IMR-90 (cell line): ENCODE measurements around the gene DEGS2. TPM values are rescaled to one million over a fixed set of nuclear protein-coding genes. Genes with fewer than 3 reads are reported as not detected.

ENCODE experiments used
- ATAC-seq: fragments of 200-7000 bp; cut with Tn5 transposase; 2 replicates; pipeline ENCODE4 v1.9.1; 2020; ENCODE audit warnings: low read depth, mild to moderate bottlenecking, moderate library complexity
- BruUV-seq: library from RNA; stranded (reverse); fragments of 400-500 nt; replicated peaks from 2 replicates; lab custom pipeline; 2021; lab: Mats Ljungman, UMichigan
- CTCF ChIA-PET: fragments of 300-600 bp; formaldehyde crosslinking; extraction: SDS; loops from one replicate; lab custom pipeline; 2021; ENCODE audit warnings: antibody characterized with exemption; lab: Yijun Ruan, JAX
- POLR2A ChIA-PET: fragments of 300-600 bp; sonication (Branson Sonifier 250); formaldehyde crosslinking; loops from one replicate; lab custom pipeline; 2022; ENCODE audit warnings: antibody characterized with exemption; ENCODE audit not compliant: unreplicated experiment; lab: Charles Lee
- DNase-seq: peaks from one replicate; pipeline ENCODE4 v3.0.0; 2013
- H2AFZ ChIP-seq: replicated peaks from 2 replicates; pipeline ENCODE3; 2013; ENCODE audit warnings: low read length, mild to moderate bottlenecking; ENCODE audit not compliant: poor library complexity
- H2AK5ac ChIP-seq: 2 replicates; pipeline ENCODE4 v1.6.1; 2013; ENCODE audit warnings: low read depth, low read length, inconsistent platforms
- H2AK9ac ChIP-seq: replicated peaks from 2 replicates; pipeline ENCODE3; 2013; ENCODE audit warnings: mild to moderate bottlenecking, low read depth, low read length, moderate library complexity; ENCODE audit not compliant: poor library complexity
- H2BK120ac ChIP-seq: 2 replicates; pipeline ENCODE4 v1.6.1; 2013; ENCODE audit warnings: low read depth, low read length, inconsistent platforms
- H2BK15ac ChIP-seq: 3 replicates; pipeline ENCODE4 v1.6.1; 2013; ENCODE audit warnings: low read depth, low read length, inconsistent platforms
- H2BK20ac ChIP-seq: 2 replicates; pipeline ENCODE4 v1.6.1; 2013; ENCODE audit warnings: low read depth, mild to moderate bottlenecking, inconsistent platforms, low read length, moderate library complexity
- H2BK5ac ChIP-seq: 2 replicates; pipeline ENCODE4 v1.6.1; 2013; ENCODE audit warnings: mild to moderate bottlenecking, low read depth, low read length, inconsistent platforms; ENCODE audit not compliant: poor library complexity, severe bottlenecking
- H3K14ac ChIP-seq: replicated peaks from 2 replicates; pipeline ENCODE4 v1.6.1; 2013; ENCODE audit warnings: low read depth, low read length, inconsistent platforms
- H3K18ac ChIP-seq: 2 replicates; pipeline ENCODE4 v1.6.1; 2013; ENCODE audit warnings: low read depth, low read length, control low read depth
- H3K23ac ChIP-seq: 2 replicates; pipeline ENCODE4 v1.6.1; 2013; ENCODE audit warnings: low read depth, low read length, inconsistent platforms
- H3K27ac ChIP-seq: 2 replicates; pipeline ENCODE4 v1.5.1; 2013; ENCODE audit warnings: mild to moderate bottlenecking, control low read depth, low read length; ENCODE audit not compliant: insufficient read depth
- H3K27me3 ChIP-seq: 2 replicates; pipeline ENCODE4 v1.6.1; 2013; ENCODE audit warnings: low read length; ENCODE audit not compliant: control insufficient read depth, insufficient read depth
- H3K36me3 ChIP-seq: 2 replicates; pipeline ENCODE4 v1.6.1; 2013; ENCODE audit warnings: low read length, mixed read lengths; ENCODE audit not compliant: control insufficient read depth, insufficient read depth
- H3K4ac ChIP-seq: 2 replicates; pipeline ENCODE4 v1.6.1; 2013; ENCODE audit warnings: low read depth, low read length, inconsistent platforms
- H3K4me1 ChIP-seq: 2 replicates; pipeline ENCODE4 v1.6.1; 2013; ENCODE audit warnings: low read length, mixed read lengths; ENCODE audit not compliant: control insufficient read depth, insufficient read depth
- H3K4me2 ChIP-seq: 2 replicates; pipeline ENCODE4 v1.6.1; 2013; ENCODE audit warnings: low read depth, mild to moderate bottlenecking, control low read depth, low read length, moderate library complexity
- H3K4me3 ChIP-seq: 2 replicates; pipeline ENCODE4 v1.5.1; 2013; ENCODE audit warnings: low read depth, mild to moderate bottlenecking, control low read depth, low read length, moderate library complexity; ENCODE audit not compliant: insufficient read depth
- H3K56ac ChIP-seq: 2 replicates; pipeline ENCODE4 v1.6.1; 2013; ENCODE audit warnings: low read length, inconsistent platforms; ENCODE audit not compliant: insufficient read depth; ENCODE audit errors: extremely low read depth
- H3K79me1 ChIP-seq, 2 experiments: 2 replicates each; pipeline ENCODE4 v1.6.1; 2013; ENCODE audit warnings: low read length in 2 of 2, inconsistent platforms in 1 of 2, low read depth in 1 of 2
- H3K9ac ChIP-seq: 2 replicates; pipeline ENCODE4 v1.6.1; 2013; ENCODE audit warnings: low read depth, low read length, control low read depth
- H3K9me1 ChIP-seq: 2 replicates; pipeline ENCODE4 v1.6.1; 2013; ENCODE audit warnings: low read length, inconsistent platforms; ENCODE audit not compliant: insufficient read depth
- H3K9me3 ChIP-seq: 2 replicates; pipeline ENCODE4 v1.6.1; 2013; ENCODE audit warnings: low read length; ENCODE audit not compliant: control insufficient read depth, insufficient read depth
- H4K20me1 ChIP-seq: 2 replicates; pipeline ENCODE4 v1.6.1; 2013; ENCODE audit warnings: low read length, inconsistent platforms; ENCODE audit not compliant: insufficient read depth
- H4K5ac ChIP-seq: 2 replicates; pipeline ENCODE4 v1.6.1; 2013; ENCODE audit warnings: mild to moderate bottlenecking, low read depth, low read length, control low read depth
- H4K8ac ChIP-seq, 2 experiments: 2 replicates each; pipeline ENCODE4 v1.6.1; 2013; ENCODE audit warnings: low read depth in 2 of 2, low read length in 2 of 2, control low read depth in 1 of 2, inconsistent platforms in 1 of 2
- H4K91ac ChIP-seq: 2 replicates; pipeline ENCODE4 v1.6.1; 2013; ENCODE audit warnings: low read depth, low read length, inconsistent platforms; ENCODE audit not compliant: insufficient read depth
- BHLHE40 ChIP-seq: fragments of 150-350 bp; IDR thresholded peaks from 2 replicates; pipeline ENCODE4 v1.6.1; 2016; ENCODE audit warnings: mild to moderate bottlenecking, low read depth, low read length
- CEBPB ChIP-seq: IDR thresholded peaks from 2 replicates; pipeline ENCODE4 v1.6.1; 2012; ENCODE audit warnings: low read depth, low read length, improper control_type of control experiment
- FOS ChIP-seq: fragments of 150-350 bp; IDR thresholded peaks from 2 replicates; pipeline ENCODE4 v1.6.1; 2016; ENCODE audit warnings: low read depth, low read length
- MAFK ChIP-seq: IDR thresholded peaks from 2 replicates; pipeline ENCODE4 v1.6.1; 2012; ENCODE audit warnings: low read depth, low read length, improper control_type of control experiment
- NFE2L2 ChIP-seq: fragments of 150-350 bp; IDR thresholded peaks from 2 replicates; pipeline ENCODE4 v1.6.1; 2016; ENCODE audit warnings: low read depth, mild to moderate bottlenecking, low read length
- POLR2A ChIP-seq: IDR thresholded peaks from 2 replicates; pipeline ENCODE4 v1.6.1; 2012; ENCODE audit warnings: mild to moderate bottlenecking, low read depth, low read length
- RAD21 ChIP-seq: IDR thresholded peaks from 2 replicates; pipeline ENCODE4 v1.6.1; 2012; ENCODE audit warnings: low read length, improper control_type of control experiment
- RFX5 ChIP-seq: IDR thresholded peaks from 2 replicates; pipeline ENCODE4 v1.8.0; 2012; ENCODE audit warnings: low read depth, mild to moderate bottlenecking, low read length, moderate library complexity
- SMC3 ChIP-seq: fragments of 150-350 bp; IDR thresholded peaks from 2 replicates; pipeline ENCODE4 v1.6.1; 2016; ENCODE audit warnings: low read depth, mild to moderate bottlenecking, antibody characterized with exemption, low read length, moderate library complexity
- WGBS, 2 experiments: methylation state at CpG; one replicate each; pipeline versions ENCODE4 v1.1.5 to v1.1.7; 2013; ENCODE audit warnings: missing lambda C conversion rate in 2 of 2; ENCODE audit not compliant: insufficient read length in 1 of 2; ENCODE audit errors: extremely low coverage in 2 of 2; 5-methylcytosine and 5-hydroxymethylcytosine counted together
- dilution Hi-C: fragments of 300-500 bp; cut with HindIII; formaldehyde crosslinking; loops from one replicate; pipeline ENCODE4 v1.14.3; 2018; ENCODE audit warnings: low sequenced_read_pairs; ENCODE audit not compliant: unreplicated experiment
- in situ Hi-C: fragments of 300-500 bp; cut with MboI; formaldehyde crosslinking; loops from 3 replicates; pipeline ENCODE4 v1.14.3; 2019; ENCODE audit warnings: low sequenced_read_pairs, inconsistent platforms, mixed read lengths
- intact Hi-C: fragments of 100-400 bp; cut with micrococcal nuclease; formaldehyde crosslinking; loops from 2 replicates; pipeline ENCODE4 v1.10.0; 2022
- polyA plus RNA-seq, 3 experiments: library from polyadenylated mRNA; depleted of rRNA; stranded (reverse); fragments of >200 nt; gene quantifications; 2 replicates each; pipeline ENCODE4 v1.2.3, GENCODE V29; 2012; ENCODE audit warnings: low replicate concordance in 1 of 3
- total RNA-seq: library from RNA; depleted of rRNA; stranded (reverse); fragments of >200 nt; gene quantifications from 2 replicates; pipeline ENCODE4 v1.2.3, GENCODE V29; 2012
- TF ChIP-seq, protein P1 (sequence below): fragments of 150-350 bp; IDR thresholded peaks from 2 replicates; pipeline ENCODE4 v1.6.1; 2016; ENCODE audit warnings: low read depth, mild to moderate bottlenecking, low read length, moderate library complexity, borderline replicate concordance

Gene DEGS2
- total and polyA plus RNA-seq, 2 of the 4 experiments (the other 2 are of a cell fraction) = not detected

DNA sequence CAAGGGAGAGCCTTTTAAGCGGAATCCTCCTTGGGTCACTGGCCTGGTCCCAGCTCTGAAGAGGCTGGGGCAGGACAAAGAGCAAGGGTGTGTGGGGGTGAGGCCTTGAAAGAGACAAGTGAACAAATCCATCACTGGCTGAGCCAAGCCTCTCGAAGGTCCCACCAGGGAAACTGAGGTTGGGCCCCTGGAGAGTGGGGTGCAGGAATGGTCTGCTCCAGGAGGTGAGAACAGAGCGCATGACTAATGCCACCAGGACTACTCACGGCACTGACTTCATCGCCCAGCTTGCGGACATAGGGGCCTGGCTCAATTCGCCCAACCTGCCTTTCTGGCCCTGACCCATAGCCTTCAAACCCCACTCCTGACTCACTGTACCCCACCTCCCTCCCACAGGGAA lies 19.2 kb upstream of the DEGS2 start:
- Histone ChIP-seq H3K4me3 (no peak overlapping the region), H3K79me1 (no peaks in the 10 kb centered on the region), H3K9me1 (no peaks in the 10 kb centered on the region), H4K91ac (no peak overlapping the region), H2BK15ac (no peak overlapping the region), H3K4ac (no peak overlapping the region), H3K14ac (no peak overlapping the region), H3K4me1 (no peaks in the 10 kb centered on the region), H3K9me3 (no peaks in the 10 kb centered on the region), H3K27ac (no peak overlapping the region), H2BK20ac (no peak overlapping the region), H2AK9ac (no peak overlapping the region), H3K23ac (no peak overlapping the region), H2BK5ac (no peak overlapping the region), H2BK120ac (no peak overlapping the region), H3K18ac (no peak overlapping the region), H4K5ac (no peak overlapping the region), H3K4me2 (no peak overlapping the region), H3K27me3 (peaks cover 19% of the 10 kb centered on the region), H3K9ac (no peak overlapping the region), H4K20me1 (no peaks in the 10 kb centered on the region; the same call in 1 of the 2 replicates), H2AK5ac (no peak overlapping the region), H3K36me3 (no peaks in the 10 kb centered on the region), H2AFZ (peak overlapping the region; percentile 35), H3K56ac (no peak overlapping the region), H4K8ac (no peak overlapping the region)
- ChIA-PET POLR2A (no interaction called here), CTCF (no interaction called here)
- WGBS, 2 experiments = 90% methylated on average over 5 of the region's 7 CpGs; no CpG with 5 or more reads in 1 of the 2 experiments
- no peak for TF ChIP-seq POLR2A
- TF ChIP-seq RFX5 = no peak
- TF ChIP-seq, protein P1, sequence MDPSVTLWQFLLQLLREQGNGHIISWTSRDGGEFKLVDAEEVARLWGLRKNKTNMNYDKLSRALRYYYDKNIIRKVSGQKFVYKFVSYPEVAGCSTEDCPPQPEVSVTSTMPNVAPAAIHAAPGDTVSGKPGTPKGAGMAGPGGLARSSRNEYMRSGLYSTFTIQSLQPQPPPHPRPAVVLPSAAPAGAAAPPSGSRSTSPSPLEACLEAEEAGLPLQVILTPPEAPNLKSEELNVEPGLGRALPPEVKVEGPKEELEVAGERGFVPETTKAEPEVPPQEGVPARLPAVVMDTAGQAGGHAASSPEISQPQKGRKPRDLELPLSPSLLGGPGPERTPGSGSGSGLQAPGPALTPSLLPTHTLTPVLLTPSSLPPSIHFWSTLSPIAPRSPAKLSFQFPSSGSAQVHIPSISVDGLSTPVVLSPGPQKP = no peak
- TF ChIP-seq BHLHE40 = no peak
- no peak for TF ChIP-seq SMC3
- no peak for TF ChIP-seq RAD21
- no peak for TF ChIP-seq NFE2L2
- TF ChIP-seq MAFK = no peak
- no peak for TF ChIP-seq CEBPB
- TF ChIP-seq FOS = no peak
- ATAC-seq (no peak), DNase-seq (no peak)
- in situ Hi-C loops (no loop called here), intact Hi-C loops (no loop called here), dilution Hi-C loops (no loop called here)
- BruUV-seq = no TSS peak
